Esophagus squamous epithelium (tissue), 4 donors: ENCODE data around the gene ZNF445.

Experiments used
- CTCF ChIP-seq, 6 experiments: fragments of 450-650 bp in 4 of 6; fragments of 200-600 bp in 2 of 6; sonication (generic) in 2 of 6; IDR thresholded peaks; one replicate each; pipeline ENCODE4 v1.5.1; 2016 to 2019; ENCODE audit warnings: antibody characterized with exemption in 6 of 6, mild to moderate bottlenecking in 4 of 6, moderate library complexity in 4 of 6
- POLR2A ChIP-seq, 4 donors: fragments of 450-650 bp; IDR thresholded peaks; one replicate each; pipeline ENCODE4 v1.6.1; 2017; ENCODE audit warnings: antibody characterized with exemption in 4 of 4, mild to moderate bottlenecking in 4 of 4, moderate library complexity in 3 of 4

- TF ChIP-seq POLR2A (IDR thresholded peaks at IDR 0.05) (no peak), CTCF (IDR thresholded peaks at IDR 0.05) (no peak)
These were observed 61.1 kb downstream of the ZNF445 start for GRCh38 chr3:44416031-44417030.
